CD4-positive, alpha-beta T cell treated with Interleukin-17A for 1 hour (primary cell): ENCODE results near the gene ASCL2.
"Not testable (repeated sequence)": the region's sequence is repeated elsewhere in the genome, so short reads cannot be mapped to it uniquely, and the experiment has no call there.

Experiments used
- DNase-seq: peaks from one replicate; pipeline ENCODE4 v3.0.0-alpha.2; 2020

The ASCL2 gene

DNA sequence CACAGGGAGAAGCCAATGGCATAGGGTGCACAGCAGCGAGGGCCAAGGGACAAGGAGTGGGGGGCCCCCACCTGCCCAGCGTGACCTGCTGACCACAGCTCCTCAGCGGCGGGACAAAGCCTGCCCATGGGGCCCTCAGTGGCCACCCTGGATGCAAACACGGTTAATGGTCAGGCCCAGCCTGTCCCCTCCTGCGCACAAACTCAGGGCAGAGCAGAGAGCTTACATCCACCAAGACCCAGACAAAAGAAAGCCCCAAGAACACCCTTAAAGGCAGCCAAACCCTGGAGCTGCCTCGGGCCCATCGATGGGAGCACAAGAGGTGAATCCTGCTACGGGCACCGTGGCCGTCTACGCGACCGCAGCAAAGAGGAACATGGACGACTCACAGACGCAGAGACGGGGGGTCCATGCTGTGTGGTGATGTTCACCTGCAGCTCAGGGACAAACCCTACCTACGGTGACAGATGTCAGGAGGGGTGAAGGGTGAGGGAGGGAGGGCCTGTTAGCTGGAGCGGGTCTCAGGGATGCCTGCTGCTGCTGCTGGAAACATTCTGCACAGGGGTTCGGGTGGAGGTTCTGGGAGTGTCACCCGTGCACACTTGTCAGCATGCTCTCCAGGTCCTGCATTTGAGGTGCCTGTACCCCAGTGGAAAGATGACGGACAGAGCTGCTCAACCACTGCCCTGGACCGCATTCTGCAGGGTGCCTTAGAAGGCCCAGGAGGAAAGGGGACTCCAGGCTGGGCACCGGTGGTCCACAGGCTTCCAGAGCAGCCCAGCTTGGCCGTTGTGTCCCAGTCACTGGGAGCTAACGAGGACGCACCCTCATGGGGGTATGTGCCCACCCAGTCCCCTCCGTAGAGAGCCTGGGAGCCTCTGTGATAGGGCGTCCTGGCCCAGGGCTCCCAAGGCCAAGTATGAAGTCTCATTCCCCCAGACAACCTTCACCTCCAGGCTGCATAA is 11.6 kb downstream of the ASCL2 start:
- no peak for DNase-seq

GRCh38 chr11:2256951-2257700 is 13.3 kb downstream of the ASCL2 start:
- DNase-seq: no peak

GRCh38 chr11:2256293-2256913 is 14.0 kb downstream of the ASCL2 start:
- DNase-seq: no peak

GRCh38 chr11:2252018-2252417 is 18.4 kb downstream of the ASCL2 start:
- no peak for DNase-seq

- no peak for DNase-seq
These were observed 19.2 kb downstream of the ASCL2 start for GRCh38 chr11:2251138-2251537.

DNA sequence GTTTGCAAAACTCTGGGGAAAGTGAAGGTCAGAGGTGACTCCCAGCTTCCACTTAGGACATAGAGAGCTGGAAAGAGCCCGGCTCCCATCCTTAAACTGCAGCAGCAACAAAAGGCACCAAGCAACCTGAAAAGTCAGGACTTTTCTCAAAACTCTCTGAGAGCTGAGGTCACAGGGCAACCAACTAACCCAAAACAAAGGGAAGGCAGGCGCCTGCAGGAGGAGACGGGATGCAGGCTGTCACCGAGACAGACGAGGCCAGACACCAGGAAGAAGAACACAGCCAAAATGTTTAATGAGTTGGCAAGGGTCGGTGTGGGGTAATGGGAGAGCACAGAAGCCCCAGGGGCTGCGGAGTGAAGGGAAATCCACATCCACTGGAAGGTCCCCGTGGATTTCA is 19.9 kb downstream of the ASCL2 start:
- no peak for DNase-seq

DNA sequence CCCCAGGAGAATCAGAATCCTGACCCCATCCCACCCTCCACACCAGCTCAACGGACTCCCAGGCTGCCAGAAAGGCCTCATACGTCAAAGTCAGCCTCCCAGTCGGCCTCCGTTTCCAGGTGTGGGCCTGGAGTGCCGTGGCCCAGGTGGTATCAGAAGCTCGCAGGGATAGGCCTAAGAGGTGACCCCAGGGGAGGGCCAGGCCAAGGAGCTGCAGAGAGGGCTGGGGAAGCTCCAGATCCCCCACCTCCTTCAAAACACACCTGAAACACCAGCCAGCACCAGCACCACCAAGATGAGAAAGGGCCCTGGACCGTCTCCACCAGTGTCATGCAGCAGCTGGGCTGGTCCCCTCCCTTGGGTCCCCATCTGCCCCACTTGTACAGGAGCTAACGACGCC is 20.3 kb downstream of the ASCL2 start:
- no peak for DNase-seq

DNA sequence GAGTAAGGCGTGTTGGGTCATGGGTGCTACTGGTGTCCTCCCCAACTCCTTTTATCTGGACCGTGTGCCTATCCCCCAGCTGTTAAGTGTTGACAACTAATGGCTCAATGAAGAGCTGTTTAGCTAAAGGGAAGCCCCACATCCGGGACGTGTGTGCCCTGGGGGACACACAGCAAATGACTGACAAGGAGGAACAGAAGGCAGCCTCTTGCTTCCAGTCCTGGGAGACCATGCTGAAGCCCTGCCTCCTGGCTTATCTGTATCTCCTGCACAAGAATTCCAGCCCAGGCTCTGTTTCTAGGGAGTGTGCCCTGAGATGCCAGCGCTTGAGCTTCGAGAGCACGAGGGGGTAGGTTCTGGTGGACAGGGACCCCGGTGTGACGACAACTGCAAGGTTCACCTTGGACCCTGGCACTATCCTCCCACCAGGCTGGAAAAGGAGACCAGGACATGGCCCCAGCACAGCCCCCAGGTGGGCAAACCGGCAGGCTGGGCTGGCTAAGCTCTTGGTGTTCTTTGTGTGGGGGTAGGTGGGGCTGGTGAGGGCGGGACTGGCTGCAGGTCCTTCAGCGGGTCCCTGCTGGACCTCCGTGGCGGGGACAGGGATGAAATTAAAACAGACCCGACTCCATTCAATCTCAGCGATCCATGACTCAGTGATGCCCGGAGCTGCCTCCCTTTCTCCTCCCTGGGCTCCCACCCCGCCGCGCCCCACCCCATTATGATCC is 21.0 kb downstream of the ASCL2 start:
- DNase-seq: no peak

DNA sequence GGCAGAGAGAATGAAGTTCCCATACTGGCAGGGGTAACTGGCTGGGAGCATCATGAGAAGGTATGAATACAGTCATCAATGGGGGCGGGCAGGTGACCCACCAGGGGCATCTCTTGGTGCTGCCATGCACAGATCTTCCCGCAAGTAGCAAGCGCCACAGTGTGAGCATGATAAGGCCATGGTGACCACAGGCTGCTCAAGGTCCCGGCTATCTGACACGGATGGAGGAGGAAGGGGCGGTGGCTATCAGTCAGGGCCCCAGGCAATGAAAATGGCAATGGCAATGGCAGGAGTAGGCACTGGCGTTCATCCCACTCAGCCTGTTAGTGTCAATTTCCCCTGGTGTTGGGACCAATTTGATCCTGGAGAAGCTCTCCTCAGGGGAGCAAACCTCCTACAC is 21.6 kb downstream of the ASCL2 start:
- no peak for DNase-seq

- DNase-seq: no peak
These were observed 22.1 kb downstream of the ASCL2 start for GRCh38 chr11:2248242-2248641.

DNA sequence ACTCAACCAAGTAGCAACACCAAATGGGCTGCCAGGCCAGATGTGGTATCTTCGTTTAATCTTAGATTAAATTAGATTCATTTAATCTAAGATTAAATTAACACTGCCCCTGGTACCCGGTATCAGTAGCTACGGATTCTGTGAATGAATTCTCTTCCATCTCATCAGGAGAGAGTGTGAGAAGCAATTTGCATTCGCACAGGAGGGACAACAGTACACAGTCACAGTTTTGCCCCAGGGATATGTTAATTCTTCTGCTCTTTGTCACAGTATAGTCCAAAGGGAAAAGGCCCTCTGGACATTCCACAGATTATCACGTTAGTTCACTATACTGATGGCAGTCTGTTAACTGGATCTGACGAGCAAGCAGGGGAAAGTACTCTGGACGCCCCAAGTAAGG is 22.9 kb downstream of the ASCL2 start:
- DNase-seq: no peak

GRCh38 chr11:2240834-2241233 is 29.6 kb downstream of the ASCL2 start:
- DNase-seq: no peak

- DNase-seq: no peak
These were observed 32.7 kb downstream of the ASCL2 start for GRCh38 chr11:2237457-2238238.

GRCh38 chr11:2236381-2237134 is 33.8 kb downstream of the ASCL2 start:
- DNase-seq: not testable (repeated sequence)

DNA sequence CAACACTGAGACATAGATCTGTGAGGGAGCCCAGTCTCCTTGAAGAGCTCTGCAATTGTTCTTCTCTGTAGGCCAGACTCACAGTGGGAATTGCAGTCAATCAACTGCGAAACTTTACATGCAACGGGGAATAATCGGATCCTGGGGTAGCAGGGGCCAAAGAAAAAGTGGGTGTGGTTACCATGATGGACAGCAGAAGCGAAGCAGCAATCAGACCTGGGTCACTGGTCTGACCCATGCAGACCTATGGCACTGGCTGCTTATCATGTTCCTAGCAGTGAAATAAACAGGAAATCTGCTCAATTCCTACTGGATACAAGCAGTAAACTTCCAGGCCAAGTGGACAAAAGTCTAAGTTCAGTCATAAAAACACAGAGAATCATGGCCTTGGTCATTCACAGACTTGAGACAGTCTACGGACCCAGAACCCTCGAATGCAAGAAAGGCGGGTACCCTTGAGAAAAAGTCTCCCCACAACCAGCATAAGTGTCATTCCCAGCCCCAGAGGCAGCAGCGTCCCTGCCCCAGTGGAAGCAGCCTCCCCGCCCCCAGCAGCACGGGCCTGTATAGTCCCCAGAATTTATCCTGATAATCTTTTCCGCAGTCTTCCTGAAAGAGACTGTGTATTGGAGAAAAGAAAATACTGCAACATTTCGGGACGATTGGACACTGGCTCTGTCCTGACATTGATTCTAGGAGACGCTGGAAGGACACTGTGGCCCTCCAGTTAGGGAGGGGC is 34.6 kb downstream of the ASCL2 start:
- DNase-seq: no peak

DNA sequence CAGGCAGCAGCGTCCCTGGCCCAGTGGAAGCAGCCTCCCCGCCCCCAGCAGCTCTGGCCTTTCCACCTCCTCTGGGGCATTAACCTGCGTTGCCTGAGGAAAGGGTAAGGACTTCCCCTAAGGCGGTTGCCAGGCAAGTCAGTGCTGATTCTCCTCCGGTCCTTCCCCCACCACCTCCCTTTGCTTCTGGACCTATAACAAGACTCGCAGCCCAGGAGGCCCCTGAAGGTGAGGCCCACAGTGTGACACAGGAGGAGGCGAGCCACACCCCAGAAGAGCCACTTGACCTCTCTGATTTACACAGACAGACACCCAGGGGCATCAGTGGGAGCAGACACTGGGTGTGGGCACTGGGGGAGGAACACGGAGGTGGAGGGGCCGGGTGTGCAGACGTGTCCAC is 35.4 kb downstream of the ASCL2 start:
- DNase-seq: no peak

GRCh38 chr11:2233693-2234455 is 36.5 kb downstream of the ASCL2 start:
- no peak for DNase-seq

DNA sequence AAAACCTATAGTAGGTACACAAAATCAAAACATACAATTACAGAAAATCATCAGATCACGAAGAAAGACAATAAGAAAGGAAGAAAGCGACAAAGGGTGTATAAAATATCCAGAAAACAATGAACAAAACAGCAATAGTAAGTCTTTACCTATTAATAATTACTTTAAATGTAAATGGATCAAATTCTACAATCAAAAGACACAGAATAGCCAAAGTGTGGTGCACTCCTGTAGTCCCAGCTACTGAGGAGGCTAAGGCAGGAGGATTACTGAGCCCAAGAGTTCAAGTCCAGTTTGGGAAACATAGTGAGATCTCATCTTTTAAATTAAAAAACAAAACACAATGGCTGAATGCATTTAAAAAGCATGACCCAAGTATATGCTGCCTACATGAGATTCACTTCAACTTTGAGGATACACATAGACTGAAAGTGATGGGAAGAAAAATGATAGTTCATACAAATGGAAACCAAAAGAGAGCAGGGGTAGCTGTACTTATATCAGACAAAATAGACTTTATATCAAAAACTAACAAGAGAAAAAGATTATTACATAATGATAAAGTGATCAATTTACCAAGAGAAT is 40.6 kb downstream of the ASCL2 start:
- DNase-seq: no peak

GRCh38 chr11:2224254-2224653 is 46.1 kb downstream of the ASCL2 start:
- DNase-seq: no peak
